PC-3 (cell line): ENCODE data around the gene HMGCS1. TPM values are rescaled to one million over a fixed set of nuclear protein-coding genes. Genes with fewer than 3 reads are reported as not detected.

Source experiments
- ATAC-seq: fragments of 200-7000 bp; cut with Tn5 transposase; 2 replicates; pipeline ENCODE4 v1.9.1; 2020; ENCODE audit warnings: mild to moderate bottlenecking, moderate library complexity
- BruUV-seq: library from RNA; stranded (reverse); fragments of 400-500 nt; replicated peaks from 2 replicates; lab custom pipeline; 2021; lab: Mats Ljungman, UMichigan
- CTCF ChIA-PET: fragments of 300-600 bp; sonication (Branson Sonifier 250); formaldehyde crosslinking; loops from one replicate; lab custom pipeline; 2022; ENCODE audit warnings: antibody characterized with exemption; lab: Charles Lee
- POLR2A ChIA-PET: fragments of 300-600 bp; sonication (Branson Sonifier 250); formaldehyde crosslinking; loops from one replicate; lab custom pipeline; 2022; ENCODE audit warnings: antibody characterized with exemption; ENCODE audit not compliant: unreplicated experiment; lab: Charles Lee
- DNase-seq: peaks from one replicate; pipeline ENCODE4 v3.0.0-alpha.2; 2015
- H2AFZ ChIP-seq: fragments of 300-600 bp; sonication (generic); 2 replicates; pipeline ENCODE4 v1.6.0; 2016; ENCODE audit warnings: antibody characterized with exemption, low read length
- H3F3A ChIP-seq: fragments of 300-600 bp; sonication (generic); one replicate; pipeline ENCODE4 v1.6.0; 2017; ENCODE audit warnings: antibody characterized with exemption, low read length, control low read depth, mild to moderate bottlenecking; ENCODE audit not compliant: unreplicated experiment
- H3K27ac ChIP-seq: fragments of 300-600 bp; sonication (generic); 2 replicates; pipeline ENCODE4 v1.5.1; 2016; ENCODE audit warnings: mild to moderate bottlenecking, low read length
- H3K27me3 ChIP-seq: fragments of 300-600 bp; sonication (generic); 2 replicates; pipeline ENCODE4 v1.6.1; 2016; ENCODE audit warnings: low read length, mixed read lengths
- H3K36me3 ChIP-seq: fragments of 300-600 bp; sonication (generic); 2 replicates; pipeline ENCODE4 v1.6.1; 2016; ENCODE audit warnings: low read depth, mixed run types, low read length, mixed read lengths
- H3K4me1 ChIP-seq: fragments of 300-600 bp; sonication (generic); 2 replicates; pipeline ENCODE4 v1.5.1; 2016; ENCODE audit warnings: low read length; ENCODE audit not compliant: insufficient read depth
- H3K4me2 ChIP-seq: fragments of 300-600 bp; sonication (generic); 2 replicates; pipeline ENCODE4 v1.6.0; 2016; ENCODE audit warnings: low read length
- H3K4me3 ChIP-seq: fragments of 300-600 bp; sonication (generic); 2 replicates; pipeline ENCODE4 v1.5.1; 2016; ENCODE audit warnings: mild to moderate bottlenecking, low read length, mixed read lengths
- H3K79me2 ChIP-seq: fragments of 300-600 bp; sonication (generic); 2 replicates; pipeline ENCODE4 v1.6.1; 2017; ENCODE audit warnings: low read length, mixed read lengths
- H3K9ac ChIP-seq: fragments of 300-600 bp; sonication (generic); 2 replicates; pipeline ENCODE4 v1.6.0; 2016; ENCODE audit warnings: mild to moderate bottlenecking, low read length
- H3K9me2 ChIP-seq: fragments of 300-600 bp; sonication (generic); replicated peaks from 2 replicates; pipeline ENCODE4 v1.6.1; 2016; ENCODE audit warnings: mixed run types, low read length, mixed read lengths
- H3K9me3 ChIP-seq: fragments of 300-600 bp; sonication (generic); 2 replicates; pipeline ENCODE4 v1.6.1; 2016; ENCODE audit warnings: low read length, mixed read lengths
- H4K20me1 ChIP-seq: fragments of 300-600 bp; sonication (generic); 2 replicates; pipeline ENCODE4 v1.6.1; 2016; ENCODE audit warnings: low read length, mixed read lengths
- EZH2 ChIP-seq: fragments of 300-600 bp; sonication (generic); IDR thresholded peaks from one replicate; pipeline ENCODE4 v1.6.1; 2017; ENCODE audit warnings: antibody characterized with exemption, mild to moderate bottlenecking, low read length; ENCODE audit not compliant: unreplicated experiment
- EZH2phosphoT487 ChIP-seq: fragments of 300-600 bp; sonication (generic); IDR thresholded peaks from 2 replicates; pipeline ENCODE4 v1.6.1; 2018; ENCODE audit warnings: mild to moderate bottlenecking, antibody characterized with exemption, low read length, borderline replicate concordance
- intact Hi-C: fragments of 100-400 bp; cut with micrococcal nuclease; formaldehyde crosslinking; loops from 2 replicates; pipeline ENCODE4 v1.9.0; 2023
- total RNA-seq: library from RNA; depleted of rRNA; stranded (reverse); fragments of >200 nt; gene quantifications from 2 replicates; pipeline ENCODE4 v1.2.3, GENCODE V29; 2014
- TF ChIP-seq, protein P1 (sequence below): fragments of 300-600 bp; sonication (generic); conservative IDR thresholded peaks from 2 replicates; pipeline ENCODE4 v1.5.1; 2017; ENCODE audit warnings: antibody characterized with exemption, low read depth, mild to moderate bottlenecking, low read length

HMGCS1 gene
- total RNA-seq, 1 experiment from 2014 or later, result 39.7 TPM

DNA sequence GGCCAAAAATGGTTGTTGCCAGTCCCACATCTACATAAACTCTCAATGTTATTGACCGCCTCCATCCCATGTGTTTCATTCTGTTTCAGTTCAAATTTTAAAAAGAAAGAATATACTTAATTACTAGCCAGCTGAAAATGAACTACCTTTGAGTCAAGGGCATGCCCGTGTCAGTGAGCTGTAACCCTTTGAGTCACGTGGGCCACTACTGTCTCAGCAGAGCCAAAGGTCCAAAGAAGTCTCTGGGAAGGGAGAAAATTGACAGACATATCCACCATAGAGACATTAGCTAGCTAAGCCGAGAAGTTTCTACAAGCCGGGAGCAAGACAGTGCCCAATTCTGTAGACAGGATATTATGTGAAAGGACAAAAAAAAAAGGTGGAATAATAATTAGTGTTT is 61.5 kb downstream of the HMGCS1 start:
- TF ChIP-seq EZH2phosphoT487, result no peak
- TF ChIP-seq EZH2, result no peak
- TF ChIP-seq, protein P1, sequence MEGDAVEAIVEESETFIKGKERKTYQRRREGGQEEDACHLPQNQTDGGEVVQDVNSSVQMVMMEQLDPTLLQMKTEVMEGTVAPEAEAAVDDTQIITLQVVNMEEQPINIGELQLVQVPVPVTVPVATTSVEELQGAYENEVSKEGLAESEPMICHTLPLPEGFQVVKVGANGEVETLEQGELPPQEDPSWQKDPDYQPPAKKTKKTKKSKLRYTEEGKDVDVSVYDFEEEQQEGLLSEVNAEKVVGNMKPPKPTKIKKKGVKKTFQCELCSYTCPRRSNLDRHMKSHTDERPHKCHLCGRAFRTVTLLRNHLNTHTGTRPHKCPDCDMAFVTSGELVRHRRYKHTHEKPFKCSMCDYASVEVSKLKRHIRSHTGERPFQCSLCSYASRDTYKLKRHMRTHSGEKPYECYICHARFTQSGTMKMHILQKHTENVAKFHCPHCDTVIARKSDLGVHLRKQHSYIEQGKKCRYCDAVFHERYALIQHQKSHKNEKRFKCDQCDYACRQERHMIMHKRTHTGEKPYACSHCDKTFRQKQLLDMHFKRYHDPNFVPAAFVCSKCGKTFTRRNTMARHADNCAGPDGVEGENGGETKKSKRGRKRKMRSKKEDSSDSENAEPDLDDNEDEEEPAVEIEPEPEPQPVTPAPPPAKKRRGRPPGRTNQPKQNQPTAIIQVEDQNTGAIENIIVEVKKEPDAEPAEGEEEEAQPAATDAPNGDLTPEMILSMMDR, result no peak
- Histone ChIP-seq H3K4me2 (no peak overlapping the region), H3K9me3 (no peaks in the 10 kb centered on the region), H3K9me2 (no peaks in the 10 kb centered on the region), H3K27ac (no peak overlapping the region), H4K20me1 (no peaks in the 10 kb centered on the region), H2AFZ (no peak overlapping the region), H3K36me3 (no peaks in the 10 kb centered on the region), H3K4me3 (no peak overlapping the region), H3K9ac (no peak overlapping the region), H3K79me2 (no peaks in the 10 kb centered on the region), H3F3A (no peaks in the 10 kb centered on the region), H3K4me1 (peaks cover 7% of the 10 kb centered on the region), H3K27me3 (no peaks in the 10 kb centered on the region)
- ChIA-PET CTCF (no interaction called here), POLR2A (no interaction called here)
- intact Hi-C loops, result no loop called here
- DNase-seq (no peak), ATAC-seq (no peak)
- BruUV-seq, result no TSS peak

DNA sequence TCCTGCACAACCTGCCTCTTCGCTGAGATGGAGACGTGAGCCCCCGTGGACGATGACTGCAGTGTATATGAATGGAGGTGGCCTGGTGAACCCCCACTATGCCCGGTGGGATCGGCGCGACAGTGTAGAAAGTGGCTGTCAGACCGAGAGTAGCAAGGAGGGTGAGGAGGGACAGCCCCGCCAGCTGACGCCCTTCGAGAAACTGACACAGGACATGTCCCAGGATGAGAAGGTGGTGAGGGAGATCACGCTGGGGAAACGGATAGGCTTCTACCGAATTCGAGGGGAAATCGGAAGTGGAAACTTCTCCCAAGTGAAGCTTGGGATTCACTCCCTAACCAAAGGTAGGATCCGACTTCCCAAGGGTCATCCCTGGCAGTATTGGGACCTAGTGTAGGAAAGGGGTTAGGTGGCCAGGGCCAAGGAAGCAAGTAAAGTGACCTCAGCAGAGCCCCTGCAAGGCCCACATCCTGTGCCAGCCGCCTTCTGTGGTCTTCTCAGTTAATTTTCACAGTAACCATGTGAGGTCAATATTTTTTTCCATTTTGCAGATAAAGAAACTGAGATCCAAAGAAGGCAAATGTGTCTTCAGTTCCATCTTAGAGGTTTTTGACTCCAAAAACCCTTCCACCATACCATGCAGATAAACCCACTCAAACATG is 67.4 kb downstream of the HMGCS1 start:
- no peak overlapping the region for H3K4me3 ChIP-seq
- H3K9me3 ChIP-seq, result no peaks in the 10 kb centered on the region
- BruUV-seq, result no TSS peak
- no peak overlapping the region for H2AFZ ChIP-seq
- H4K20me1 ChIP-seq, result no peaks in the 10 kb centered on the region
- intact Hi-C loops, result no loop called here
- ChIA-PET POLR2A (no interaction called here), CTCF (no interaction called here)
- H3K4me1 ChIP-seq, result peaks cover 7% of the 10 kb centered on the region
- H3K36me3 ChIP-seq, result no peaks in the 10 kb centered on the region
- no peak for ATAC-seq
- H3K79me2 ChIP-seq, result no peaks in the 10 kb centered on the region
- no peak overlapping the region for H3K27ac ChIP-seq
- H3K27me3 ChIP-seq, result no peaks in the 10 kb centered on the region
- H3F3A ChIP-seq, result no peaks in the 10 kb centered on the region
- TF ChIP-seq, protein P1, result no peak
- TF ChIP-seq EZH2phosphoT487, result no peak
- no peak for TF ChIP-seq EZH2
- H3K9me2 ChIP-seq, result no peaks in the 10 kb centered on the region
- H3K4me2 ChIP-seq, result no peak overlapping the region
- no peak for DNase-seq
- H3K9ac ChIP-seq, result no peak overlapping the region

DNA sequence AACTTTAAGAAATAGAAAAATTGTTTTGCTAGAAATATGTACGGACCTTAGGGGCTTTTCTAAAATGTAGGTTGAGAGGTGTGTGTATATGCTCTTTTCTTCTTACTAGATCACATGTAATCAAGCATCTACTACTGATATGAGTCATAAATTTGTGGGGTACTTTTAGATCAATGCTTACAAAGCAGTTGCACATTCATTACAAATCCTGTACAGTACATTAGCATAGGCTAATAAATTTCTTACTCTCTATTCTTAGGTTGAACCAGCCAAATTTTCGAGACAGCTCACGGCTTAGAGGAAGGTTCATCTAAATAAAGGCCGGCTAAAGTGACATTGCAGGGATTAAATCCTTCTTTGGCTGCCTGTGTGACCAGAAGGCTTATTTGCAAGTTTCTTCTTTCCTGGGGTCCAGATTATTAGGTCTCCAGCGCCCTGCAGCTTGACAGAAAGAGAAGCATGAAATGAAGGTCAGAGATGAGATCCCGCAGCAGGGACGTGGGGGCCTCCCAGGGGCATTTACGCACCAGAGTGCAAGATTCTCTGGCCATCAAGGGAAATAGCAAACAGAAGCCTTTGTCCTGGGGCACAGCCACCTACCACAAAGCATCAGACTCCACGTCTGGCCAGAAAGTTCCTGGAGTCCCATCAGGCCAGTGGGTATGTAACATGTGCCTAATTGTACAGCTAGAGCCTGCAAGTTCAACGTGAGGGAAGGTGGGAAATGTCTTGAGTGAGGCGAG is 68.2 kb downstream of the HMGCS1 start:
- POLR2A ChIA-PET, result no interaction called here
- ATAC-seq, result no peak
- intact Hi-C loops, result no loop called here

More for the DNA sequence above, 68.2 kb downstream of the HMGCS1 start:
- no peak overlapping the region for H3K4me2 ChIP-seq
- H3K27me3 ChIP-seq, result no peaks in the 10 kb centered on the region
- H4K20me1 ChIP-seq, result no peaks in the 10 kb centered on the region
- DNase-seq, result no peak
- no peaks in the 10 kb centered on the region for H3K9me2 ChIP-seq
- no peak overlapping the region for H2AFZ ChIP-seq
- no peaks in the 10 kb centered on the region for H3K79me2 ChIP-seq
- peaks cover 7% of the 10 kb centered on the region for H3K4me1 ChIP-seq
- TF ChIP-seq EZH2 (no peak), EZH2phosphoT487 (no peak)
- TF ChIP-seq, protein P1, result no peak
- no peaks in the 10 kb centered on the region for H3F3A ChIP-seq
- no peak overlapping the region for H3K4me3 ChIP-seq
- CTCF ChIA-PET, result no interaction called here
- H3K9me3 ChIP-seq, result no peaks in the 10 kb centered on the region
- H3K36me3 ChIP-seq, result no peaks in the 10 kb centered on the region
- BruUV-seq, result no TSS peak
- H3K9ac ChIP-seq, result no peak overlapping the region
- no peak overlapping the region for H3K27ac ChIP-seq
